A375 (cell line): Measurements from ENCODE around the gene SKP1. TPM values are rescaled to one million over a fixed set of nuclear protein-coding genes. Genes with fewer than 3 reads are reported as not detected.

Experiments
- small RNA-seq: library from RNA; depleted of rRNA; stranded (forward); fragments of <200 nt; gene quantifications from one replicate; pipeline ENCODE3, GENCODE V24; 2014
- total RNA-seq: library from RNA; depleted of rRNA; stranded (reverse); fragments of >200 nt; shearing (Covaris generic); gene quantifications from 2 replicates; pipeline ENCODE4 v1.2.3, GENCODE V29; 2014; rRNA removed

The SKP1 gene
- total RNA-seq: 195 and 204 TPM in 2 replicates

DNA sequence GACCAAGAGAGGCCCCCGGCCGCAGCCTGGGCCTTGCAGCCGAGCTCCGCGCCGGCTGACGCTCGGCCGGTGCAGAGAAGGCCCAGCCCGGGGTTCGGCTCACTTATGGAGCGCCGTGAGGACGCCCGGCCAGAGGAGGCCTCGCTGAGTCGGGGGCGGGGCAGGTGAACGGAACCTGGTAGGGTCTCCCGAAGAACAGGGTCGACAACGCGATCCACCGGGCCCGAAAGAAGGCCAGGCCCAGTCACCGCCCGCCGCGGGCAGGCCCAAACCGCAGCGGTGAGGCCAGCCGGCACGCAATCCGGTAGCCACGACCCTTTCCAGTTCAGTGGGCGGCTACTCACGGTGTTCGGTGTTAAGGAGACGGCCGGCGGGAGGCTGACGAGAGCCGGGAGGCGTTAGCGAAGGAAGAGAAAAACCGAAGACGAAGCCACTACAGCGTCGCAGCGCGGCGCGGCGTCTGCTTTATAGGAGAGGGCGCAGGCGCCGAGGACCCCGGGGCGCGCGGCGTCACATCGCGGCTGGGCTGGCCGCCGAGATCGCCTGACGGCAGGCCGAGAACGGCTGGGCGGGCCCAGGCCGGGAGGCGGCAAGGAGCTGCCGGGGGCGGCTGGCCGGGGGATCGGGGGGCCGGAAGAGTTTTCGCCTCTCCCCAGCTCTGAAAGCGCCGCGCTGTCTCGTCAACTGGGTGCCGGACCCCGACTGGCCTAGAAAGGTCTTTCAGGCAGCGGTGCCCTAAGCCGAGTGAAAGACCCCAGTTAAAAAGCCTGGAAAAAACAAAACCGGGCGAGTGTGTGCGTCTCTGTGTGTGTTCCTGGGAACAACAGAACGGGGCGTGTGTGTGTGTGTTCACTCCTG is at the start of gene SKP1:
TSS of gene SKP1 (minus strand) at position 440 of the 858 bp plus-strand sequence. CDS start 2,928 bp downstream, outside the sequence.

GRCh38 chr5:134225780-134226440 is 49.2 kb upstream of the SKP1 start, which contains the start of gene PPP2CA:
Gene PPP2CA, minus strand, starts transcription at chr5:134226073. Its CDS starts 212 bp downstream, at chr5:134225861.

DNA sequence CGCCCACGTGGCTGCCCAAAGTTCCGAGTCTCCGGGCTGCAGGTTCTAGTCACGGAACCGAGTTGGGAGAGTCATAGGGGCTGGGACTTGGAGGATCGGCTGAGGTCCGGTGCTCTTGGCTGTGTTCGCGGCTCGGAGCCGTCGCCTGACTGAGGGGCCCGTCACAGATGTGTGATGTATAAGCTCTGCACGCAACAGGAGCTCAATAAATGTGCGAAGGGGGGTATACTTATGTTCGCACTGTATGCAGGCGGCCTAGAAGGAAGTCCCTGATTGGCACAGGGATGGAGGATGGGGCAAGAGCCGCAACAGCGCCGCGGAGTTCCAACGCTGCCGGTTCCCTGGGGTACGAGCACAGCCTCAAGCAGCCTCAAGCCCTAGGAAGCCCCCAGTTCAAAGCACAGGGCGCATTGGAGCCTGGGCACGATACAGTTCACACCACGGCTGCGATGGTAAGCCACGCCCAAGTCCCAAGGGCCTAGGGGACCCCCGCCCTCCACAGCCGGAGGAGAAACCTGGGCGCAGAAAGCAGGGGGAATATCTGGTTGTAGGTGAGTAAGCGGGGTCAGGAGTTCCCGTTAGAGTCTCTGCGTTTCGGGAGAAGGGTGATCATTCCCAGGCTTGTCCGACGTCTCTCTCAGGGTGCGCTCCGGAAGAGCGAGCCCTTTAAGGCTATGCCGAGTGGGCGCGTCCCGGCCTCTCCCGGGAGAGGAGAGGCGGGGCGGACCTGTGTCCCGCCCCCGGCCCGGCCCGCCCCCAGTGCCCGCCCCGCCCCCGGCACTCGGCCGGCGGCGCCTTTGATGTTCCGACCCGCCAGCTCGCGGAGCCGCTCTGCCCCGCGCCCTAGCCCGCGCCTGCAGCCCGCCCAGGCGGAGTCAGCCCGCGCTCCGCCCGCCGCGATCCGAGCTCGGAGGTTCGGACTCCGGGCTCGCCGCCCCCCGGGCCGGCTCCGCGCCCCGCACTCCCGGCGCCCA is 62.6 kb downstream of the SKP1 start, which contains the start of gene TCF7:
TSS of gene TCF7 (plus strand) at position 780 of the 974 bp plus-strand sequence. CDS start 226 bp downstream, outside the sequence.

Small RNA genes lying within 50 kb of the gene (small RNA-seq; reads per million reads assigned to genes)
- gene MIR3661: not detected

Other genes starting within 250 kb of the SKP1 start
- 51.4 and 52.1 TPM in 2 replicates for gene C5orf15, start 208.3 kb downstream of the SKP1 start, total RNA-seq
- 231 and 276 TPM in 2 replicates for gene VDAC1, start 172.0 kb downstream of the SKP1 start, total RNA-seq
- 0.72 and 2.7 TPM in 2 replicates for gene TCF7, start 62.3 kb downstream of the SKP1 start, total RNA-seq
- gene PPP2CA, start 49.1 kb upstream of the SKP1 start, total RNA-seq: 264 and 286 TPM in 2 replicates
- not detected in 2 replicates for gene CDKL3, start 190.2 kb upstream of the SKP1 start, total RNA-seq
- 8.0 and 12.4 TPM in 2 replicates for gene UBE2B, start 194.6 kb upstream of the SKP1 start, total RNA-seq
- 42.0 and 51.2 TPM in 2 replicates for gene CDKN2AIPNL, start 234.9 kb upstream of the SKP1 start, total RNA-seq